GM23248 (cell line): ENCODE measurements around the gene SNRNP200.

ENCODE experiments used
- EZH2 ChIP-seq: fragments of 200-600 bp; sonication (generic); IDR thresholded peaks from 2 replicates; pipeline ENCODE4 v1.6.1; 2018; ENCODE audit warnings: antibody characterized with exemption, mild to moderate bottlenecking; ENCODE audit not compliant: insufficient read depth, poor library complexity, severe bottlenecking
- EZH2phosphoT487 ChIP-seq: fragments of 200-600 bp; sonication (generic); IDR thresholded peaks from 2 replicates; pipeline ENCODE4 v1.6.1; 2018; ENCODE audit warnings: antibody characterized with exemption, moderate library complexity, mild to moderate bottlenecking, low read depth; ENCODE audit not compliant: insufficient read depth

- no peak for TF ChIP-seq EZH2phosphoT487
- TF ChIP-seq EZH2, result no peak
Measured at GRCh38 chr2:96326990-96327820, 21.9 kb upstream of the SNRNP200 start.
